AG09309 (cell line): ENCODE measurements around the gene ZNF521.
A peak's percentile ranks its signal among the peaks of the same experiment; 100 is the strongest.

Experiments
- DNase-seq: peaks from one replicate; pipeline ENCODE4 v3.0.0-alpha.2; 2010; ENCODE audit warnings: low read depth
- H3K4me3 ChIP-seq: 2 replicates; pipeline ENCODE4 v1.5.1; 2011; ENCODE audit warnings: mild to moderate bottlenecking, low read depth, low read length, moderate library complexity; ENCODE audit not compliant: control insufficient read depth
- TF ChIP-seq, protein P1 (sequence below): IDR thresholded peaks from 2 replicates; pipeline ENCODE4 v1.5.1; 2011; ENCODE audit warnings: mild to moderate bottlenecking, low read depth, low read length, inconsistent platforms; ENCODE audit not compliant: insufficient read depth, control insufficient read depth; ENCODE audit errors: missing control alignments

The ZNF521 gene

GRCh38 chr18:25262920-25263319 lies 89.0 kb downstream of the ZNF521 start:
- TF ChIP-seq, protein P1, sequence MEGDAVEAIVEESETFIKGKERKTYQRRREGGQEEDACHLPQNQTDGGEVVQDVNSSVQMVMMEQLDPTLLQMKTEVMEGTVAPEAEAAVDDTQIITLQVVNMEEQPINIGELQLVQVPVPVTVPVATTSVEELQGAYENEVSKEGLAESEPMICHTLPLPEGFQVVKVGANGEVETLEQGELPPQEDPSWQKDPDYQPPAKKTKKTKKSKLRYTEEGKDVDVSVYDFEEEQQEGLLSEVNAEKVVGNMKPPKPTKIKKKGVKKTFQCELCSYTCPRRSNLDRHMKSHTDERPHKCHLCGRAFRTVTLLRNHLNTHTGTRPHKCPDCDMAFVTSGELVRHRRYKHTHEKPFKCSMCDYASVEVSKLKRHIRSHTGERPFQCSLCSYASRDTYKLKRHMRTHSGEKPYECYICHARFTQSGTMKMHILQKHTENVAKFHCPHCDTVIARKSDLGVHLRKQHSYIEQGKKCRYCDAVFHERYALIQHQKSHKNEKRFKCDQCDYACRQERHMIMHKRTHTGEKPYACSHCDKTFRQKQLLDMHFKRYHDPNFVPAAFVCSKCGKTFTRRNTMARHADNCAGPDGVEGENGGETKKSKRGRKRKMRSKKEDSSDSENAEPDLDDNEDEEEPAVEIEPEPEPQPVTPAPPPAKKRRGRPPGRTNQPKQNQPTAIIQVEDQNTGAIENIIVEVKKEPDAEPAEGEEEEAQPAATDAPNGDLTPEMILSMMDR, result no peak
- DNase-seq, result peak; percentile 56
- no peak overlapping the region for H3K4me3 ChIP-seq

GRCh38 chr18:25261768-25262167 lies 90.2 kb downstream of the ZNF521 start:
- DNase-seq, result no peak
- TF ChIP-seq, protein P1, result no peak
- H3K4me3 ChIP-seq, result no peak overlapping the region

DNA sequence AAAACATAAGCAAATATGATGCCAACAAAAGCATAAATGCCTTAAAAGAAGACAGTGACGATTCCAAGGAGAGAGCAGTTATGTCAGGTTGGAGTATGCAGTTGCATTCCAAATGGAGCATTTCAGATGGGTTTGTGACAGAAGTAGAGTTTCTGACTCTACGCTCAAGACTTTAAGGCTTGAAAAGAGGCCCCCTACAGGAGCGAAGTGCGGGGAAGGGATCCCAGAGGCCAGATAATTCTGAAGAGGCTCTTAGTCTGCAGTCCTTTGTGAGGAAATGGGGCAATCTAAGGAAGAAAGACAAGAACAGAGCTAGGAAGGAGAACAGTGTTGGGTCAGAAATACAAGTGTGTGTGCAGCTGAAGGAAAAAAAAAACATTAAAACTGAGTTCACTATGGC lies 95.5 kb downstream of the ZNF521 start:
- DNase-seq, result no peak
- TF ChIP-seq, protein P1, result no peak
- no peak overlapping the region for H3K4me3 ChIP-seq

DNA sequence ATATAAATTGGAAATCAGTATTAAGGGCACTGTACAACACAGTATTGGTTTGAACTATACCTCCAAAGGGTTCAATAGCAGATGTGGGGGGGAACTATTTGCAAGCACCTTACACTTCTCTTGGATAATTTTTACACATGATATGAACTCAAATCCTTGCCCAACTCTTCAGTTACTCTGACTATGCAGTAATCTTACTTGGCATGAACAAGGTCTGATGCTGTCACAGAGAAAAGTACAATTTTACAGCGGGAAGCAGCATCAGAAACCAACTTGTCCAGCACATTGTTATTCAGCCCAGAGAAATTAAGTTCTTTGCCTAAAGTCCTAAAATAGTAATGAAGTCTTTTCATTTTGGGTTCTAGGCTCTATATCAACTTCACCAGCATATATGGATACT lies 98.2 kb downstream of the ZNF521 start:
- TF ChIP-seq, protein P1, result no peak
- no peak for DNase-seq
- no peak overlapping the region for H3K4me3 ChIP-seq

GRCh38 chr18:25253136-25253535 lies 98.8 kb downstream of the ZNF521 start:
- H3K4me3 ChIP-seq, result no peak overlapping the region
- DNase-seq, result no peak
- TF ChIP-seq, protein P1, result no peak

DNA sequence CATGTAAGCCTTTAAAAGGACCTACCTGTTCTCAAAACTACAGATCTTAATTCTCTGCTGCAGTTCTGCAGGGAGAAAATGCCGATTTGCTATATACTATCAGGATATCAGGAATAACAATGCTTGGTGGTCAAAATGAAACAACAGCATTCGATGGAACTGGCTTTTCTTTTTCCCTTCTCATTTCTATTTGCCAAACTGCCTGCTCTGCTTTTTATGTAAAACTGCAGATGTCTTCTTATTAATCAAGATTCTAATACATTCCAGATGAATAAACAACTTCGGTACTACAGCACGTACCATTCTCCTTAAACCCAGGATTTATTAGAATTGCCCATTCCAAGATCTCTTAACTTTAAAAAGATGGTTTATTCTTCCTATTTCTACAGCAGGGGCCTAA lies 100.9 kb downstream of the ZNF521 start:
- TF ChIP-seq, protein P1, result no peak
- DNase-seq, result no peak
- no peak overlapping the region for H3K4me3 ChIP-seq

DNA sequence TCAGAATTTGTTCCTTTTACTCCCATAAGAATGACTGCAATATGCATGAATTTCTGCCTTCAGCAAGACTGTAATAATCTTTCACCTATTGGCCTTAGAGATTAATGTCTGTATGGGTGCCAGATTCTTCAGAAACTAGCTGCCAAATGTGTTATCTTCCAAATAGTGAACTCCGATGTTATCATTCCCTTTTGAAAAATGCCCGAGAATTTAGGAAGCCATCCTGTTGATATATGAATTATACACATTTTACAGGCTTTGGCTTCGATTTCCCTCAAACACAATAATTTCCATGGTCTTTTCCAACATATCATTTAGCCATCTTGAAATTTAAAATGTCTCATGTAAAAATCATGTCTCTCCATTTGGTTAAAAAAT lies 101.5 kb downstream of the ZNF521 start:
- TF ChIP-seq, protein P1, result no peak
- no peak overlapping the region for H3K4me3 ChIP-seq
- no peak for DNase-seq
